ENCODE measurements around the gene ZNF354C. TPM values are rescaled to one million over a fixed set of nuclear protein-coding genes. Genes with fewer than 3 reads are reported as not detected.

ZNF354C gene
- 3.9 and 8.4 TPM in 2 replicates for total RNA-seq

DNA sequence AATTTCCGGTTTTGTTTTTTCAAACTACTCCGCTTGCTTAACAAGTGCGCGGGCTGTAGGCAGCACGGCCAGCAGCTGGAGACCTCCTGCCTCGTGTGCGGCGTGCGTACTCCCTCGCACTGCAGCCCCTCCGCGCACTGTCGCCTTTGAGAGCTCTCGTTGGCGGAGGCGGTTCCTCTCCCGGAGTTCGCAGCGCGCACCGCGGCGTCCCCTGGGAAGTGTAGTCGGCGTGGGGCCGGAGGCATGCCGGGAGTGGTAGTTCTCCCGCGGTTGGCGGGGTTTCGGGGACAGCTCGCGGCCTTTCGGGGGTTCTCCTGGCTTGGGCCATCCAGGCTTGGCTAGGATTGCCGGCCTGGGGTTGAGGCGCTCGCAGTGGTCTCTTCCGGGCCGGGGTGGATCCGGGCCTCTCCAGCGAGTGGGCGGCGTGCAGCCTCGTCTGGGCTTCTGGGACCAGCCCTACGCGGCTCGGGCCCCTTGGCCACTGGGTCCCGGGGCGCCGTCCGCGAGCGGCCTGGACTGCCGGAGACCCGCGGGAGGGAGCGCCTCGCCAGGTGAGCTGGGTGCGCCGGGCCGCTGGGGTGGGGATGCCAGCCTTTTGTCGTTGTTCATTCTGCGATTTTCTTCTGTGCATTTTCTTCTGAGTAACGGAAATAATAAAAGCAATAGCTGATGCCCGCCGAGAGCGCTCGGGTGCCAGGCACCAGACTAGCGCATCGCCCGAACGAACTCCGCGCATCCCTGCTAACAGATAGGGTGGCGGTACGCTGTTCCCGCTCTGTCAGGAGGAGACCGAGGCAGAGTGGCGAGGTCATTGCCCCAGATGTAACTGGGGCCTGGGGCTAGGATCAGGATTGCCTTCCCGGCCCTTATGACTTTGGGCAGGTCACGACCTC, at the start of gene ZNF354C:
TSS of gene ZNF354C (plus strand) at position 258 of the 893 bp plus-strand sequence. CDS start 1,696 bp downstream, outside the sequence.

DNA sequence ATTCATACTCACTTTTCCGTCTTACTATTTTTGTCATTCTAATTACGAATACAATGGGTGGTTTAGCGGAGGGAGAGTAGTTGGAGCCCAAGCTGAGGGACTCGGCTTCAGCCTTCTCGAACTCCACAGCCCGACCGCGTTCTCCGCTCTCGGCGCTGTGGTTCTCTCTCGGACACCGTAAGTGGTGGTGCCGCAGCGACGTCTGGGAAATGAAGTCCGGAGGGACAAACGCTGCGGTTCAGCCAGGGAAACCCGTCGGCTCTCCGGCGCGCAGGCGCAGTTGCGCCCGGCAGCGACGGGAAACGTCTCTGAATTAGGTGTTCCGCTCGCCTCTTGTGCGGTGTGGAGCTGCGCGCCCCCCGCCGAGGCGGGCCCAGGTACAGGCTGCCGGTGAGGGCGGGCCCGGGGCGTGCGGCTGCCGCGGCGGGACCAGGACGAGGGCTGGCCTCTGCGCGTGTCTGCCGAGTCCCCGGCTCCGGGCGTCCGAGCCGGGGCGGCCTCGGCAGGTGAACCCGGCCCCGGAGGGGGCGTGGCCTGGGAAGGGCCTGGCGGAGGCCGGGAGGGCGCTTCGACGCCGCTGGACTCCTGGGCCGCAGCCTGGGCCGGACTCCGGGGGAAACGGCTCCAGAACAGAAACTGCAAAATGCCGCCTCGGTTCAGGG, 36.5 kb upstream of the ZNF354C start, which contains the start of gene ZNF879:
TSS of gene ZNF879 (plus strand) at position 277 of the 662 bp plus-strand sequence. CDS start 1,201 bp downstream, outside the sequence.

Other genes starting within 250 kb of the ZNF354C start
- gene ZNF354B, start 200.4 kb upstream of the ZNF354C start, total RNA-seq, result 2.7 and 5.0 TPM in 2 replicates
- 0.39 and 2.2 TPM in 2 replicates for gene ZFP2, start 164.5 kb upstream of the ZNF354C start, total RNA-seq
- 1.2 and 6.2 TPM in 2 replicates for gene ZNF454, start 119.2 kb upstream of the ZNF354C start, total RNA-seq
- gene GRM6, start 65.1 kb upstream of the ZNF354C start, total RNA-seq, result not detected in 2 replicates
- 2.1 and 3.9 TPM in 2 replicates for gene ZNF879, start 36.6 kb upstream of the ZNF354C start, total RNA-seq

All from epithelial cell of alveolus of lung (primary cell).